Measurements from ENCODE around the gene DENND6B. TPM values are rescaled to one million over a fixed set of nuclear protein-coding genes. Genes with fewer than 3 reads are reported as not detected.

DENND6B gene
- total RNA-seq, 1 donor from 2014 or later: 3.3 TPM

DNA sequence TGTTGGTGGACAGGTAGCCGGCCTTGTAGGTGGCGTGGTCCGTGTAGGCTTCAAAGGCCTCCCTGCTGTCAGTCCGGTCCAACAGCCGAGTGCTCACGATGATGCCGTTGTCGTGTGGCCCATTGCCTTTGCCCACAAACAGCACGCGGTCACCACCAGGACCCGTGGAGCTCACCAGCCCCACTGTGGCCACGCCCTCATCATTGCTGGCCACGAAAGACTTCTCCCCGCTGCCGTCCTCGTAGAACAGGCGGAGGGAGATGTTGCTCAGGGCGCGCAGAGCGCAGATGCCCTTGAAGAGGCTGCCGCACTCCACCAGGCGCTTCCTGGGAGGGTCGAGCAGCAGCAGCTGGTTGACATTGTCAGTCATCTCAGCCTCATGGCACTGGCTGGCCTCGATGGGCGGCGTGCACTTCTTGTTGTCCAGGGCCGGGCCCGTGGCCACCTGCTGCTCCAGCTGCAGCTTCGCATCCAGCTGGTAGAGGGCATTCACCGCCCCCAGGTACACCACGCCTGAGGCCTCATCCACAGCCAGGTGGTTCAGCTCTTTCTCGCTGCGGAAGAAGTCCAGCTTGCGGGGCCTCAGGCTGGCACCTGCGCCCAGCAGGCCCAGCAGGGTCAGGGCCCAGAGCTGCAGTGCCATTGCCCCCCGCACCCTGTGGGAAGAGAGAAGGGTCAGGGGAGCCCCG lies 36.7 kb downstream of the DENND6B start:
- intact Hi-C loops (cut with micrococcal nuclease): no loop called here

DNA sequence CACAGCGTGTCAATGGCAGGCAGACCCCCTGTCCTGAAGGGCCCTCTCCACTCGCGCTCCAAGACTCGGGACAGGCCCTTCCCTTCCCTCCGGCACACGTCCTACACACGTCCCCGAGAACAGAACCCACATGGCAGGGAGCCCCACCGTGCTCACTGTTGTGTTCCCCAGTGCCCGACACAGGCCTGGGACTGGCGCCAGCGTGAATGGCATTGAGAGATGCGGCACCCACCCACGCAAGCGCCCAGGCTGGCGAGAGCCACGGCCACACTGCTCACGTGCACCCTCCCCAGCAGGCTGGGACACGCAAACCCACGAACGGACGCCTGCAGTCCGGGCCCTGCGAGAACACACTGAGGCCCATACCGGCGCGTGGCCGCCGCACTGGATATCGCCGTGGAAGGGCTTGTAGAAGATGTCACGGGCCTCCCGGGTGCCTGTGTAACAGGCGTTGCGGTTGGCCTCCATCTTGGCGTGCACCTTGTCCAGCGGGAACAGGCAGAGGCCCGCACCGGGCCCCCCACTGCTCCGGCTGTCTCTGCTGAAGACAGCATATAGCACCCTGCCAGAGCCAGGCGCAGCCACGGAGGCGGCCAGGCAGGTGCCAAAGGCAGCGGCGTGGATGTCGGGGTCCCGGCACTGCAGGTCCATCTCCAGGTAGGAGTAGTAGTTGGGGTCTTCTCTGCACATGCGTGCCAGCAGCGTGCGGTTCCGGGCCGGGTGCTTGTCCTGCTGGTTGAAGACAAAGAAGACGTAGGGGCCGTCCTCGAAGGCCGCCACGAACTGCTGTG lies 37.5 kb downstream of the DENND6B start:
- intact Hi-C loops (cut with micrococcal nuclease): no loop called here

DNA sequence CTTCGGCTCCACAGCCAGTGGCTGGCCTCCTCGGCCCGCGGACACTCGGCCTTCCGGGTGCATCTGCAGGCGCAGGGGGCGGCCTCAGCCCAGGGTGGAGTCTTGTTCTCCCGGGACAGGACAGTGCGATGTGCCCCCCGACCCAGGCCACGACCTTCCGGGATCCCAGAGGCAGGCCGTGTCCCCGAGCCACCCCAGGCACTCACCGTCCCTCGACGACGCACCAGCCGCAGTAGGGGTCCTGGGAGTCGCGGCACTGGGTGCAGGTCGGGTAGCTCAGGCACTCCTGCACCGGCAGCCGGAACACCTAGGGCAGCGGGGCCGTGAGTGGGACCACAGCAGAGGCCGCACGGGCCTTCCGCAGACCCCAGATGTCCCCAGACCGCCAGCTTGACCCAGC lies 39.1 kb downstream of the DENND6B start:
- intact Hi-C loops (cut with micrococcal nuclease): no loop called here

DNA sequence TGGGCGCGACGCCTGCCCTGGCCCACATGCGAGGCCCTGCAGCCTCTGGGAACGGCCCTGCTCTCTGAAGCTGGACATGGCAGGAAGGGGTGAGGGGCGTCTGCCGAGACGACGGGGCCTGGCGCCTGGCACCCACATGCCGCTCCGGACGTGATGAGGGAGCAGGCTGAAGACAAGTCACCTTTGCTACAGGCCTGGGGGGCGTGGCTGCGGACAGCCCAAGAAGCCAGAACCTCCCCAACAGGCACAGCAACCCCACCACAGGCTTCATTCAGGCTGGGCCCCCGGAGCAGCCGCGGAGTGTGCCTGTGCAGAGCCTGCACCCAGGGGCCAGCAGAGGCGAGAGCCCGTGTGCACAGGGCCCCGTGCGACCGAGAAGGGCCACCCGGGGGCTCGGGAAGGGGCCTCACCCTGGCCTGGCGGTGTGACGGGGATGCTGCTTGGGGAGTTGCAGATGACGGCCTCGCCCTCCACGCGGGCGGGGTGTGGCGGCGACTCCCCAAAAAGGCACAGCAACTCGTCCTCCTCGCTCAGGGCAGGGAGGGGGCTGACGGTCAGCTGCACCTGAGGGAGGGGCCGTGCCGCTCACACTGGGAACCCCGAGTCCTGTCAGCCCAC lies 40.0 kb downstream of the DENND6B start:
- intact Hi-C loops (cut with micrococcal nuclease): no loop called here

DNA sequence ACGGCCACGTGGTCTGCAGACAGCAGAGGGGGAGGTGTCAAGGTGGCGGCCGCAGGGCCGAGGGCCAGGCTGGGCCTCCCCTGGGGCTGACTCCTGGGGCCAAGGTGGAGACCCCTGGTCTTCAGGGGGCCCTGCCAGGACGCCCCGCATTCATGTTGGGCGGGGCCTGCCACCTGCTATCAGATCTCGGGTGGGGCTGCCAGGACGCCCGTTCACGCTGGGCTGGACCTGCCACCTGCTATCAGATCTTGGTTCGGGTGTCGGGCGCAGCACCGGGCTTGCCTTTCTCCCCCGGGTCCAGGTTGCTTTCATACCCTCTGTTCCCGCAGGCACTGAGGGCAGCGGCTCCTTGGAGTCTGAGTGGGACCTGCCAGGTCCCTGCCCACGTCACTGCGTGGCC lies 40.5 kb downstream of the DENND6B start:
- intact Hi-C loops (cut with micrococcal nuclease): no loop called here

DNA sequence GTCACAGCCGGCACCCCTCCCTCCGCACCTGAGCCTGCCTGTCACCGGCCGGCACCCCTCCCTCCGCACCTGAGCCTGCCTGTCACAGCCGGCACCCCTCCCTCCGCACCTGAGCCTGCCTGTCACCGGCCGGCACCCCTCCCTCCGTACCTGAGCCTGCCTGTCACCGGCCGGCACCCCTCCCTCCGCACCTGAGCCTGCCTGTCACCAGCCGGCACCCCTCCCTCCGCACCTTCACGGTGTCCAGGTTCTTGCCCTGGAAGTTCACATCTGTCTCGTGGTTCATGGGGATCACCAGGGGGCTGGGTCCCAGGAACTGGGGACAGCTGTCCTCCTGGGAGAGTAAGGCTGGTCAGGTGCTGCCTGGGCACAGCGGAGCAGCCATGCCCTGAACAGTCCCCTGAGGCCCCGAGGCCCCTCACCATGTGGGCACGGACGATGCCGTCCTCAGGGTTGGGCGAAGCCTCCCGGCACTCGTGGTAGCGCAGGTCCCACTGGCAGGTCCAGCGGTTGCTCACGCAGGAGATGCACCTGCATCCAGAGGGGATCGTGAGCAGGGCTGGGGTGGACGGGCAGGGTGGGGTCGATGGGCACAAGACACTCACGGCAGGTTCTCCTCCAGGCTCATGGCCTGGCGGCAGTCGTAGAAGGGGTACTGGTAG lies 41.1 kb downstream of the DENND6B start:
- intact Hi-C loops (cut with micrococcal nuclease): no loop called here

DNA sequence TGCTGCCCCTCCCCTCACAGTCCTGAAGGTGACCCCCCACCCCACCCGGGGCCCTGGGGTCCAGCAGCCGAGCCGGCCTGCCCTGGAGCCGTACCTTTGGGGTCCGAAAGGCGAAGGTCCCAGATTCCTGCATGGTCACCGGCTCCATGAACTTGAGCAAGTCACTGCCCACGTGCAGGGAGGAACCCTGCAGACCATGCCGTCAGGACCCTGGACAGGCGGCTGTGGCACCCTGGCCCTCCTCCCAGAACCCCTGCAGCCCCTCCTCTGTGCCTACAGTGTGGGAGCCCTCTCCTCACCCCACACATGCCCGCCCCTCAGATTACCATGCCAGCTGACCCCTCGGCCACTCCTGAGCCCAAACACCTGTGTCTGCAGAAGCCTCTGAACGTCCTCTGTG lies 42.3 kb downstream of the DENND6B start:
- intact Hi-C loops (cut with micrococcal nuclease): no loop called here

DNA sequence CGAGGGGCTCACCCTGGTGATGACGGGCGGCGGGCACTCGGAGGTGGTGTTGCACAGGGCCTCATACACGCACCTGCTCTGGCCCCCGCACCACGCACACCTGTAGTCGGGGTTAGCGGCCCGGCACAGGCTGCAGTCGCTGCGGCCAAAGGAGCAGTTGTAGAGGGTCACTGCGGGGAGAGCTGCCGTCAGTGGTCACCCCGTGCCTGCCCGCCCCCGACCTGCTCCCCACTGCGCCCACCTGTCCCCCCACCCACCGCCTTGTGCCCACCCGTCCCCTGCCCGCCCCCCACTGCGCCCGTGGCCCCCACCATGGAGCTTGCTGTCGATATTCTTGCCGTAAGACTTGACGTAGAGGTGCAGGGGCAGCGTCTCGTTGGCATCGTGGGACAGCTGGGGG lies 43.0 kb downstream of the DENND6B start:
- intact Hi-C loops (cut with micrococcal nuclease): no loop called here

DNA sequence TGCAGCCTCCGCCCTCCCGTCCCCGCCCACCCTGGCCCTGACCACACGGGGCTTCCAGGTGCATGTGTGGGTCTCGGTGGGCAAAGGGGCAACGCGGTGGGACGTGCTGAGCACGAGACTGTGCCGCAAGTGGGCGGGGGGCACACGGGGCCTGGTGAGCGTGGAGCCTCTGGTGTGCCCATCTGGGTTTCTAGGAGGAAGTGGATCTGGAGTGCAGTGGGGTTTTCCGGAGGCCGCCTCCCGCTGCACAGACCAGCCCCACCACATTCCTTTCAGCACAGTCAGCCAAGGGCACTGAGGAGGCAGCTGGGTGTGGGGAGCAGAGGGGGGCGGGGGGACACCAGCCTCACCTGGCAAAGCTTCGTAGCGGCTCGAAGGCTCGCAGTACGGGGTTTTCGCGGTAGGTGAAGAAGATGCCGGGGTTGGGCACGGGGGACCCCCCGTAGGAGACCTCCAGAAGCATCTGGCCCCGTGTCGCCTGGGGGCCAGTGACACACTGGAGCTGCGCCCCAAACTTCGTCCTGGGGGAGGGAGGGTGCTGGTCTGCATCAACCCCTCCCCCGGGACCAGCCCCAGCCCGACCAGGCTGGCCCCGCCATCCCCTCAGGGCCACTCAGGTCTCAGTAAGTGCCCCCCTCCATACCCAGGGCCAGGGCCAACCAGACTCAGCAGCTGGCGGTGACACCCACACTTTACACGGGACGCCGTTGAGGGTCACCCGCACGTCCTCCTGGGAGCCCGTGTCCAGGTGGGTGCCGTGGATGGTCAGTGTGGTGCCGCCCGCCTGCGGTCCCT lies 44.3 kb downstream of the DENND6B start:
- intact Hi-C loops (cut with micrococcal nuclease): no loop called here

DNA sequence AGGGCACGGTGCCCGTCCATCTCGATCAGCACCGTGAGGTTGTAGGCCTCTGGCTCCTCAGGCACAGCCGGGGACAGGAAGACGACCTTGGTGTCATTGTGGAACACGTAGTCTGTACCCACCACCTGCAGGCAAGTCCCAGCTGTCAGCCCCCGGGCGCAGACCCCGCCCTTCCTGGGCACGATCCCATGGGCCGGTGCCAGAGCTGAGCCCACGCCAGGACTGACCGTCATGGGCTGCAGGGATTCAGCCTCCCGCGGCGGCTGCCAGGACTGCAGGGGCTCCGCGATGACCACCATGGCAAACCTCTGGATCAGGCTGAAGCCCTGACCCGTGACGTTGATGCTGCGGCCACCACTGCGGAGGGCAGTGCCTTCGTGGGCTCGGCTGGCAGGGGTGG lies 44.9 kb downstream of the DENND6B start:
- intact Hi-C loops (cut with micrococcal nuclease): no loop called here

DNA sequence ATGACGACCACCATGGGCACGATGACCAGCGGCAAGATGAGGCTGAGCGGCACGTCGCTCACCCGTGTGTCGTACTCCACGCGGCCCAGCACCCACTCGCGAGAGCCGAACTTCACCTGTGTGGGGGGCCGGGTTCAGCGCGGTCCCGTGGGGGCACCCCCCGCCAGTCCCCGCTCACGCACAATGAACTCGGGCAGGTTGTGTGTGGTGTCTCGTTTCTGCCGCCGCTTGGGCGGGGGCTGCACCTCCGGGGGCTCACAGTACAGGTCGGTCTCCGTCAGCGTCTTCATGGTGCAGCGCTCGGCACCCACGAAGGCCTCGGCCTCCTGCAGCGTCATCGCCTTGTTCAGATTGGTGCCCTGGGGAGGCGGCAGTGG lies 45.4 kb downstream of the DENND6B start:
- intact Hi-C loops (cut with micrococcal nuclease): no loop called here

DNA sequence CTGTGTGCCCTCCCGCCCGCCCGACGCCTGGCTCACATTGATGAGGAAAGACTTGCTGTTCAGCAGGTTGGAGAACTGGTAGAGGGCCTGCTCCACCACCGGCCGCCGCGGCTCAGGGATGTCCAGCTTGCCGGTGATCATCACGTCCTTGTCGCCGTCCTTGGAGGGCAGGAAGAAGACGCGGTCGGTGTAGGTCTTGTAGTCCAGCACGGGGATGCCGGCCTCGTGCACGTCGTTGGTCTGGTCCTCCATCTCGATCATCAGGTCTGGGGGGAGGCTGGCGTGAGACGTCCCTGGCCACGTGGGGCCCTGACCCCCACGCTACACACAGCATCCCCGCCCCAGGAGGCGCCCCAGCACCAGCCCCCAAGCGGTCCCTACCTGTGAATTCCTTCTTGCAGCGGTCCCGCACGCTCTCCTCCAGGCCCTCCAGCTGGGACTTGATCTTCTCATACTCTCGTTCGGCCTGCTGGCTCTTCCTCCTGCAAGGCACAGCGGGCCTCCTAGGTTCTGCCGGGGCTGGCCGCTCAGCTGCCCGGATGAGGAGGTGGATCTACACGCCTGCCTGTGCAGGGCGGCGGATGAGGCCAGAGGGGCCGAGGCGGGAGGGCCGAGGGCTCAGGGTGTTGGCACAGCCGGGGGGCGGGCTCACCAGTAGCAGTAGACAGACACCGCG lies 46.0 kb downstream of the DENND6B start:
- intact Hi-C loops (cut with micrococcal nuclease): no loop called here

DNA sequence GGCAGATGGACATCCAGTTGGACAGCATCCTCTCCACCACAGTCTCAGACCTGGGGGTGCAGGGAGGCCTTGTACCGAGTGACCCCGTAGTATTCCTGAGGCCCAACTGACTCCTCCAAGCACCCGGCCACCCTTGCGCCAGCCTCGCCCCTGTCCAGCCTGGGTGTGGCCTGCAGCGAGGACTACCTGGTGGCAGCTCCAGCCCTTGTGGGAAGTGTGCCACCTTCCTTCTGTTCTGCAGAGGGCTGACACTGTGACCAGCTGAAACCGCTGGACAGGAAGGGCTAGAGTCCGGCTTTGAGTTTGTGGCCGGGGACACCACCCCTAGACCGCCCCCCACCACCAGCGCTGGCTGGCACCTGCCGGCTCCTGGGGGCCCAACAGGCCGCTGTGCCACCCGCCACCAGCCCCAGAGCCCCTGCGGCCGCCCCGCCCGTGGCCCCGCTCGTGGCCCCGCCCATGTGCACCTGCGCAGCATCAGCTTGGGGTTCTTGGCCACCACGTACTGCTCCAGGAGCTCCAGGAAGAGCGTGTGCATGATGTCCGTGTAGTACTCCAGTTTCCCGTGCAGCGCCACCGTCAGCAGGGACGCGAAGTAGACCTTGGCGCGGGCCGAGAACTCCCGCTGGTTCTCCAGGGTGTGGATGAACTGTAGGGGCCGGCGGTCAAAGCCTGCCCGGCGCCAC lies 46.6 kb downstream of the DENND6B start:
- intact Hi-C loops (cut with micrococcal nuclease): no loop called here

DNA sequence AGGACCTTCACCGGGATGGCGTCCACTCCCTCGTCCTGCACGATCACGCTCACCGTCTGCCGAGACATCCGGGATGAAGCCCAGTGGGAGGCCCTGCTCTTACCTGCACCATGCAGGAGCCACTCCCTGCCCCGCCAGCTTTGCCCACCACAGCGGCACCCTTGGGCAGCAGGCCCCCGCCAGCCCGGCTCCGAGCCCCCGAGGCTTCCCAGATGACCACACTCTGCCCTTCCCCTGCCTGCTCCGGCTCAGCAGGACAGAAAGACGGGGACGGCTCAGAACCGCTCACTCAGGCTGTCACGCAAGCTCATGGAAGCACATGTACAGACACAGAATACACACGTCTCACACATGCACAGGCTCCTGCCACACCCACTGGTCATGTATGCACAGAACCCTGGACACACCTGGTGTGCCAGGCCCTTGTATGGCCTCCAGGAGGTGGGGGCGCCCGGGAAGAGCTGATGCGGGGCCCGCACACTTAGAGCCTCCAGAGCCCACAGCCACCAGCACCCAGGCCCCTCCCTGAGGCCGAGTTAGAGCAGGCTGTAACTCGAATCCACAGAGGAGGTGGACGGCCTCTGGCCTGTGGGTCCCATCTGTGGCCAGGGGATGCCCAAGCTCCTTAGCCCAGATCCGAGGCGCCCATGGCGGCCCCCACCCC lies 47.7 kb downstream of the DENND6B start:
- intact Hi-C loops (cut with micrococcal nuclease): no loop called here

DNA sequence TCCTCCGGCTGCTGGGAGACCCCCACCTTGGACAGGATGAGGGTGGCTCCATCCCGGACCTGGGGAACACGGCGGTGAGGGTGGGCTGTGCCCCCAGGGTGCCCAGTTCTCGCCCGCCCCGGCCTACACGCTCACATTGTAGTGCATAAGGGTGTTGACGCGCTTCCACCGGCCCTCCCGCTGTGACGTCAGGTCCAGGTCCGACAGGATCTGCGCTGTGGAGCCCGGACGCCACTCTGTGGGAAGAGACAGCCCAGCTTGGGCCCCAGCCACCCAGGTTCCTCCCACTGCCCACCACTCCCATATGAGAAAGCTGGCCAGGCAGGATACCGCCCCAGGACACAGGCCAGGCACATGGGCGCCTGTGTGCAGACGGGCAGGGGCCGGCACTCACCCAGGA lies 48.4 kb downstream of the DENND6B start:
- intact Hi-C loops (cut with micrococcal nuclease): no loop called here

DNA sequence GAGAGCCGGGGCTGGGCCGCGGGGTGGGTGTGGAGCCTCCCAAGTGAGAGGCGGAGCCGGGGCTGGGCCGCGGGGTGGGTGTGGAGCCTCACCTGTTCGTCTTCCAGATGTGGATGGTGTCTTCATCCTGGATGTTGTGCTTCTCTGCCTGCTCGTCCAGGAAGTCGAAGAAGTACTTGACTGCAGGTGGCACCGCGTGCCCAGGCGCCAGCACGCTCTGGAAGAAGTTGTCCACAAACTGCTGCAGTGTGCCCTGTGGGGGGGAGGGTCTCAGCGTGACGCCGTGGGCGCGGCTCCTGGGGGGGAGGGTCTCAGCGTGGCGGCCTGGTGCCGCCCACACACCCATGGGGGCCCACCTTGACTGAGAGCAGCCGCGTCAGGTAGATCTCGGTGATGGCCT lies 49.1 kb downstream of the DENND6B start:
- intact Hi-C loops (cut with micrococcal nuclease): no loop called here

DNA sequence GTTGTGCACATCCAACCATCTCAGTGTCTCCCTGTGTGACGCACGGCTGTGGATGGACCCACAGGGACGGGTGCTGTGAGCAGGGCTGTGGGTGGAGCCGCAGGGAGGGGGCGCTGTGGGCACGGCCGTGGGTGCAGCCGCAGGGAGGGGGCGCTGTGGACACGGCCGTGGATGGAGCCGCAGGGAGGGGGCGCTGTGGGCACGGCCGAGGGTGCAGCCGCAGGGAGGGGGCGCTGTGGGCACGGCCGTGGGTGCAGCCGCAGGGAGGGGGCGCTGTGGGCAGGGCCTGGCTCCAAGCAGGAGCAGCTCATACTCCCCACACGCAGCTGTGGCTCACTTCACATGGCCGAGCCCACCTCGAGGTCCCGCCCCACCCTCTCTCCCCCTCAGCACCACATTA lies 50.7 kb downstream of the DENND6B start:
- intact Hi-C loops (cut with micrococcal nuclease): no loop called here

DNA sequence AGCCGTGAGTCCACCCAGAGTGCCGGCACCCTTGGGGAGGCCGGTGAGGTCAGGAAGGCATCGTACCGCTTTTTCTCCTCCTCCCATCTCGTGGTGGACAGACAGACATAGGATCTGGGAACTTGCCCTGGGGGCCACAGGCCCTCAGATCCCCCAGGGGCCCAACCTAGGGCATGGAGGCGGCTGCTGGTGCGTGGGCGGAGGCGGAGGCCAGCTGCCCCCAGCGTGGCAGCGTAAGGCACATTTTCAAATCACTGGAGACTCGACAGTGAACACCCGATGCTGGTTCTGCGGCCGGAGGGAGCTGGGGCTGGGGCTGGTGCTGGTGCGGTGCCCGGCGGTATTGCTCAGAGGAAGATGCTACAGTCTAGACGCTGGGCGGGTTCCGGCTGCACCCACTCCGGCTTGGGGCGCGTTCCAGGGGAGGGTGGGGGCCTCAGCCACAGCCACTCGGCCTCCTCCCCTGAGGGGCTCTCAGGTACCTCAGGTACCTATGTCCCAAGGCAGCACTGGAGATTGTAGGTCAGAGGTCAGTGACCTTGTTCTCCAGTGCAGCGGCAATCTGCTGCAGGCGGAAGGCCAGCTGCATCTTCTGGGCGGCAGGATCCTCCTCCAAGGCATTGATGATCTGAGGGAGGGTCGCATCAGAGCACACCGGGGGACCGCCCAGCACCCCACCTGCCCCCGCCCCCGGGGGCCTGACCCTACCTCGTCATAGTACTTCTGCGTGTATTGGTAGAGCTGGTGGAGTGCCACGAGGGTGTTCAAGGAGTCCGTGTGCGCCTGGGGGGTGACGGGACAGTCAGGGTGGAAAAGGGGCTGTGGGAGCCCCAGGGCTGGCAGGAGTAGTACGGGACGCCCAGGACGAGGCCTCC lies 51.4 kb downstream of the DENND6B start:
- intact Hi-C loops (cut with micrococcal nuclease): no loop called here

DNA sequence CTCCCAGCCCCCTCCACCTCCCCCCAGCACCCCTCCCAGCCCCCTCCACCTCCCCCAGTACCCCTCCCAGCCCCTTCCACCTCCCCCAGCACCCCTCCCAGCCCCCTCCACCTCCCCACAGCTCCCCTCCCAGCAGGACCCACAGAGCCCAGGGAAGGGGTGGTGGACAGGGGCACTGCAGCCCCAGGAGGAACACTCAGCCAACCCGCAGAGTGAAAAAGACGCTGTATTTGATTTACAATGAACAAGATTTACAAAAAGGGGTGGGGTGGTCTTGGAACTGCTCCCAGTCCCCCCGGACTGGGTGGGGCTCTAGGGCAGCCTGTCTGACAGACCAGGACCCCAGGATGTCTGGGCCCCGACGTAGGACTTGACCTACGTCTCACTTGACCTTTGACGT lies 52.0 kb downstream of the DENND6B start:
- intact Hi-C loops (cut with micrococcal nuclease): loop anchor here (1.0 kb wide), 1 partner anchor 68 kb away; no protein-coding TSS in a partner anchor
